WTC11 (cell line): ENCODE measurements around the gene ARHGAP15.

Experiments used
- SP1 ChIP-seq: sonication (generic); formaldehyde crosslinking; conservative IDR thresholded peaks from 2 replicates; pipeline ENCODE4 v1.8.1; 2022; ENCODE audit warnings: missing genetic modification reagents
- TF ChIP-seq, protein P1 (sequence below): sonication (generic); formaldehyde crosslinking; IDR thresholded peaks from 2 replicates; pipeline ENCODE4 v1.8.1; 2022; ENCODE audit warnings: low read depth, missing genetic modification reagents, borderline replicate concordance
- TF ChIP-seq, protein P2 (sequence below): fragments of 200-600 bp; IDR thresholded peaks from 2 replicates; pipeline ENCODE4 v1.8.0; 2022; ENCODE audit warnings: antibody characterized with exemption

DNA sequence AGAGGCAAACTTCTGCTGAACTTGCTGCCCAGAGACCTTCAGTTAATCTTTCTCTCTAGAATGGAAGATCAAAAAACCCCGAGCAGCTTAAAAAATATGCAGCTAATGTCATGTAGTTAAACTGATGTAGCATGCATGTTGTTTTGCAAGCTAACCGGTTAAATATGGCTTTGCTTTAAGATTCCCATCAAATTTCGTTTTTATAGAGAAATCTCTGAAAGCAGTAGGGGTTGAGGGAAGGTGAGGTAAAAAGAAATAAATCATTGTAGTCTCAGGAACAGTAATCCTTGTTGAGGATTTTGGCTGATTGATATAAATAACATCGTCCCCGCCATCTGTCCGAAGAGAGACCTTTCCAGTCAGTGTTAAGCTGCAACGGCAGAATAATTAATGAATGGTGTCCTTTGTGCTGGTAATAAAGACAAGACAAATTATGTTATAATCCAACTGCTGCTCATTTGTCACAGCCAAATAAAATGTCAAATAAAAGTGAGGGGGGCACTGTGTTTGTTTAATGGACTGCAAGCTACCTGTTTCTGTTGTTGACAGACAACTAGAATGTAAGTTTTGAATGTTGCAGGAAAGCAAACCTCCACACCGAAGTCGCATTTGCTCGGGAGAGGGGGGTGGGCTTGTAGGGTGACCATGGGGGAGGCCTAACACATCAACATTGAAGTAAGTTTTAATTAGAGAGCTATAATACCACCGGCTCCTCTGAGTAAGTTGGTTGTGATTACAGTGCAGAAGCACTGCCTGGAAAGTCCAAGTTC, 555.5 kb downstream of the ARHGAP15 start:
- TF ChIP-seq, protein P1, sequence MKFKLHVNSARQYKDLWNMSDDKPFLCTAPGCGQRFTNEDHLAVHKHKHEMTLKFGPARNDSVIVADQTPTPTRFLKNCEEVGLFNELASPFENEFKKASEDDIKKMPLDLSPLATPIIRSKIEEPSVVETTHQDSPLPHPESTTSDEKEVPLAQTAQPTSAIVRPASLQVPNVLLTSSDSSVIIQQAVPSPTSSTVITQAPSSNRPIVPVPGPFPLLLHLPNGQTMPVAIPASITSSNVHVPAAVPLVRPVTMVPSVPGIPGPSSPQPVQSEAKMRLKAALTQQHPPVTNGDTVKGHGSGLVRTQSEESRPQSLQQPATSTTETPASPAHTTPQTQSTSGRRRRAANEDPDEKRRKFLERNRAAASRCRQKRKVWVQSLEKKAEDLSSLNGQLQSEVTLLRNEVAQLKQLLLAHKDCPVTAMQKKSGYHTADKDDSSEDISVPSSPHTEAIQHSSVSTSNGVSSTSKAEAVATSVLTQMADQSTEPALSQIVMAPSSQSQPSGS (CRISPR knock-in tag), result no peak
- TF ChIP-seq, protein P2, sequence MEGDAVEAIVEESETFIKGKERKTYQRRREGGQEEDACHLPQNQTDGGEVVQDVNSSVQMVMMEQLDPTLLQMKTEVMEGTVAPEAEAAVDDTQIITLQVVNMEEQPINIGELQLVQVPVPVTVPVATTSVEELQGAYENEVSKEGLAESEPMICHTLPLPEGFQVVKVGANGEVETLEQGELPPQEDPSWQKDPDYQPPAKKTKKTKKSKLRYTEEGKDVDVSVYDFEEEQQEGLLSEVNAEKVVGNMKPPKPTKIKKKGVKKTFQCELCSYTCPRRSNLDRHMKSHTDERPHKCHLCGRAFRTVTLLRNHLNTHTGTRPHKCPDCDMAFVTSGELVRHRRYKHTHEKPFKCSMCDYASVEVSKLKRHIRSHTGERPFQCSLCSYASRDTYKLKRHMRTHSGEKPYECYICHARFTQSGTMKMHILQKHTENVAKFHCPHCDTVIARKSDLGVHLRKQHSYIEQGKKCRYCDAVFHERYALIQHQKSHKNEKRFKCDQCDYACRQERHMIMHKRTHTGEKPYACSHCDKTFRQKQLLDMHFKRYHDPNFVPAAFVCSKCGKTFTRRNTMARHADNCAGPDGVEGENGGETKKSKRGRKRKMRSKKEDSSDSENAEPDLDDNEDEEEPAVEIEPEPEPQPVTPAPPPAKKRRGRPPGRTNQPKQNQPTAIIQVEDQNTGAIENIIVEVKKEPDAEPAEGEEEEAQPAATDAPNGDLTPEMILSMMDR, result no peak
- no peak for TF ChIP-seq SP1
